Sciatic nerve (tissue), 2 donors: ENCODE measurements around the gene DMGDH. TPM values are rescaled to one million over a fixed set of nuclear protein-coding genes. Genes with fewer than 3 reads are reported as not detected.

ENCODE experiments used
- ATAC-seq: fragments of 200-7000 bp; cut with Tn5 transposase; one replicate; pipeline ENCODE4 v1.9.1; 2020; ENCODE audit warnings: mild to moderate bottlenecking, moderate library complexity
- DNase-seq: peaks from one replicate; pipeline ENCODE4 v3.0.0-alpha.2; 2020; ENCODE audit warnings: low spot score
- intact Hi-C: fragments of 100-400 bp; cut with DNase I; formaldehyde crosslinking; loops from one replicate; pipeline ENCODE4 v1.14.2; 2022
- total RNA-seq: library from RNA; stranded (reverse); fragmentation: NEBNext Ultra II Directional; extraction: Animal tissue kit (Norgen Biotek cat#: 25700); gene quantifications from one replicate; pipeline ENCODE4 v1.2.1, GENCODE V29; 2021
- donor health status: DM: no; HTN: no; CAD: no.
- donor health status: DM: no; HTN: no; CAD: no.

Gene DMGDH
- 8.0 TPM for total RNA-seq

DNA sequence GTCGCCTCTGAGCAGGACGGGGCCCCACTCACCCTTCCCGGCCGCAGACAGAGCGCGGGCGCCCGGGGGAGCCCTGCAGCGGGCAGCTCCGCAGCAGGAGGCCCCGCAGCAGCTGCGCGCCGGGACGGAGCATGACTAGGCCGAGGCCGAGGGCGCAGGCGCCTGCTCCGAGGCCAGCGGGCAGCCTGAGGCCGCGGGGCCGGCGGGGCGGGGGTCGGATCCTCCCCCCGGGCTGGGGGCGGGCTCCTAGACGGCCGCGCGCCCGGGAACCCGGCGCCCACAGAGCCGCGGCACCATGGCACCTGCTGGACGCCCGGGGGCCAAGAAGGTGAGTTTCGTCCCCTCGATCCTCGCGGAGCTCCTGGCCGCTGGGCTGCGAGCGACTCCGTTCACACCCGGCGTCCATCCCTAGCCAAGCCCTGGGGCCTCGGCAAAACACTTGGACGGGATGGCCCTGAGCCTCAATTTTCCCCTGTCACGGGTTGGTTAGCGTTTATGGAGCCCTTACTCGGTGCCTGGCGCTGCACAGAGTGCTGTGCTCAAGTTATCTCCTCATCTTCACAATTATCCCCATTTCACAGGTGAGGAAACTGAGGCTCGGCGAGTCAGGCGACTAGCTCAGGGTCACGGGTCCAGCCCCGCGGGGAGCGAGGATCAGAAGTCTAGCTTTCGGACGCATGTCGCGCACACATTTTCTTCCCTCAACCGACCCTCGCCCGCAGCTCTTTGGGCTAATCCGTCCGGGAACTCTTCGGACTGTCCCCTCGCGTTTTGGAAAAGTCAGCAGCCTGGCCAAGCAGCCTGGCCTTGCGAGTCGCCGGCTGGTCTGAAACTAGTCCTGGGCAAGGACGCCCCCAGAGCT, at the start of gene DMGDH, which contains the start of gene BHMT2:
Gene DMGDH, minus strand, starts transcription at position 187 of the 862 bp plus-strand sequence. Its CDS starts 54 bp downstream, at position 133.
Gene BHMT2, plus strand, starts transcription at position 280 of the 862 bp plus-strand sequence. Its CDS starts 16 bp downstream, at position 296.
- peak; percentile 68 for DNase-seq
- intact Hi-C loops, result no loop called here
- peak; percentile 90 for ATAC-seq

DNA sequence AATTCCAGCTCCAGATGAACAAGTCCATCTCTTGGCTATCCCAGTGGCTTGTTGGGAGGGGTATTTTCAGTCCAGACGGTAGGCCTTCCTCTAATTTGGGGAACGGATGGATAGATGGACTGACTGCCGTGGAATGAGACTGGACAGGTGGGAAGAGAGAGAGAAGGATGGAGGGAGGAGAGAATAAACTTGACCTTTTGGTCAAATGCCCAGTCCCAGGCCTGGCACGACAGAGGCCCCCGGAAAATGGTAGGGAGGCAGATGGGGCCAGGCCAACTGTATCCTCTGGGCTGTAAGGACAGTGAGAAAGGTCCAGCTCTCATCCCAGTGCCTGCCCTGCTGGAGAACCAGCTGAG, 43.2 kb upstream of the DMGDH start:
- intact Hi-C loops, result no loop called here
- DNase-seq, result no peak
- ATAC-seq, result no peak

- DNase-seq (no peak), ATAC-seq (peak; percentile 70)
- intact Hi-C loops, result no loop called here
Observed at GRCh38 chr5:79111960-79112702, 42.7 kb upstream of the DMGDH start.

DNA sequence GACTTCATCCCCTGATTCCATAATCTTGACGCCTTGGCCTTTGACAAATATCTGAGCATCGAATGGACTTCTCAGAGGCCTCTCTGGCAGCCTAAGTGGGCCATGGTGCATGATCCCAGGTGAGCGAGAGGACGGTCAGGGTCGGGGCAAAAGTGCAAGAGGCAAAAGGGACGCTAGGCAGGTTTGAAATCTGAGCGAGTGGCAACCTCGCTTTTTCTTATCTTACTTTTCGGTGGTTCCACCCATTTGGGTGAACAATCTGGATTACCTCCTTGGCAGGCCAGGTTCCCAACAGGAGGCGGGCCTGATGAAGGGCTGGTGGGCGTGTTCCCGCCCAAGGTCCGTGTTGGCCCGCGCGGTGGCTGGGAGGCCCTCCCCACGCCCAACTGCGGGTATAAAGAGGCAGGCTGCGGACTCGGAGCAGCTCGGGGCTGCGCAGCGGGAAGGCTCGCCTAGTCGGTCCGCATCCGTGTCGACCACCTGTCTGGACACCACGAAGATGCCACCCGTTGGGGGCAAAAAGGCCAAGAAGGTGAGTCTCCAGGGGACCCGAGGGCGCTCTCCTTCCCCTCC, 42.0 kb upstream of the DMGDH start, which contains the start of gene BHMT:
Gene BHMT, plus strand, starts transcription at position 423 of the 573 bp plus-strand sequence. Its CDS starts 77 bp downstream, at position 500.
- intact Hi-C loops, result no loop called here
- ATAC-seq (peak; percentile 47), DNase-seq (no peak)

- ATAC-seq, result no peak
- intact Hi-C loops, result loop anchor here (2.0 kb wide), 1 partner anchor 55 kb away; no protein-coding TSS in a partner anchor
Observed at GRCh38 chr5:79109527-79110492, 40.3 kb upstream of the DMGDH start.

GRCh38 chr5:79108792-79109191, 39.3 kb upstream of the DMGDH start:
- intact Hi-C loops, result loop anchor here (2.0 kb wide), 1 partner anchor 56 kb away; no protein-coding TSS in a partner anchor
- no peak for DNase-seq
- ATAC-seq, result no peak

More at GRCh38 chr5:79109527-79110492, 40.3 kb upstream of the DMGDH start:
- DNase-seq, result no peak

- intact Hi-C loops, result loop anchor here (2.0 kb wide), 1 partner anchor 57 kb away; no protein-coding TSS in a partner anchor
Observed at GRCh38 chr5:79108086-79108485, 38.6 kb upstream of the DMGDH start.

GRCh38 chr5:79107020-79107796, 37.7 kb upstream of the DMGDH start:
- ATAC-seq (peak; percentile 61), DNase-seq (no peak)
- intact Hi-C loops, result no loop called here

More at GRCh38 chr5:79108086-79108485, 38.6 kb upstream of the DMGDH start:
- peak; percentile 22 for ATAC-seq
- DNase-seq, result no peak

DNA sequence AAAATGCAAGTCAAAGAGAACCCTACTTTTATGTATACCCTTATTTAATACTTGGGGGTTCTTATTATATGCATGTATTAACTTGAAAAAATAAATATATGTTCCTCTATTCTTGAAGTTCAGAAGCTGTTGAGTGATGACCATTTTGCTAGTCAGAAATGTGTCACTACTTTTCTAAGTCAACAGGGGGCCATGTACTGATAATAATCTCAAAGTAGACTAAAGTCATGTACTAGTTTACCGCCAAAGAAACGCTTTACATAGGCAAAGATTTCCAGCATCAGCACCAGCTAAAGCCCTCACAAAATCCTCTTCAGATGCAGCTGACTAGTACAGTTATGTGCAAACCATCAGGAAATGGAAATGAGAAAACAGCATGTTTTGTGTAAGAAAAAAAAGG, 36.4 kb upstream of the DMGDH start:
- no peak for ATAC-seq
- intact Hi-C loops, result no loop called here

GRCh38 chr5:79093762-79094161, 24.3 kb upstream of the DMGDH start:
- intact Hi-C loops, result no loop called here
- DNase-seq (no peak), ATAC-seq (no peak)

More for the DNA sequence above, 36.4 kb upstream of the DMGDH start:
- DNase-seq, result no peak

- ATAC-seq (no peak), DNase-seq (no peak)
- intact Hi-C loops, result no loop called here
Observed at GRCh38 chr5:79091064-79091463, 21.6 kb upstream of the DMGDH start.

DNA sequence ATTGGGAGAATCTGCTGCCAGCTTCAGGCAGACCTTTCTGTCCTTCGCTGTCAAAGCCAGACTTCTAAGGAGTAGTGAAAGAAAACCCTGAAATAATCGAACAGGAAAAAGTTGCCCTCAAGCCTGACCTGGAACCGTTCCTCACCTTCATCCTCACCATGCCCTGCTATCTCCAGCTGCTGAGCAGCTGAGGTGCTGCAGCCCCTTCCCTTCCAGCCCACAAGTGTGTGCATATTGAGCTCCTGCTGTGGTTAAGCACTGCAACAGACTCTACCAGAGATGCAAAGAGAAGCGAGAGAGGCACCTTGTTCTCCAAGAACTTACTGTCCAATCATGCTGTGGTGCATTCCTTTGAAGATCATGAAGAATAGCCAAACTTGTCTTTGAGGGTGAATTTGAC, 19.0 kb upstream of the DMGDH start:
- DNase-seq, result no peak
- ATAC-seq, result no peak
- intact Hi-C loops, result no loop called here

- intact Hi-C loops, result no loop called here
- ATAC-seq, result no peak
- DNase-seq, result no peak
Observed at GRCh38 chr5:79086116-79086515, 16.6 kb upstream of the DMGDH start.

DNA sequence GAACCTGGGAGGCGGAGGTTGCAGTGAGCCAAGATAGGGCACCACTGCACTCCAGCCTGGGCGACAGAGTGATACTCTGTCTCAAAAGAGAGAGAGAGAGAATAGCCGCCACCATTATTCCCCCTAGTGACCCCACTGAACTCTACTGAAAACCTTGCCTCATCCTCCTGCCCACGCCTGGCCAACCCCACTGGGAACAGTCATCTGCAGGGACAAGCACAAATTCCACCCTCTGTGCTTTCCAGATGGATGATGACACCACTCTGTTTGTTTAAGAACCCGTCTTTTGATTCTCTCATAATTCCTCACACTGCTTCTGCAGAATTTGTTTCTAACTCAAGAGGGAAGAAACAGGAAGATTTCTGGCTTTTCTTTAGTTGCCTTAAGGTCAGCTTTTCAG, 12.3 kb upstream of the DMGDH start:
- ATAC-seq, result peak; percentile 67
- no peak for DNase-seq
- intact Hi-C loops, result no loop called here

DNA sequence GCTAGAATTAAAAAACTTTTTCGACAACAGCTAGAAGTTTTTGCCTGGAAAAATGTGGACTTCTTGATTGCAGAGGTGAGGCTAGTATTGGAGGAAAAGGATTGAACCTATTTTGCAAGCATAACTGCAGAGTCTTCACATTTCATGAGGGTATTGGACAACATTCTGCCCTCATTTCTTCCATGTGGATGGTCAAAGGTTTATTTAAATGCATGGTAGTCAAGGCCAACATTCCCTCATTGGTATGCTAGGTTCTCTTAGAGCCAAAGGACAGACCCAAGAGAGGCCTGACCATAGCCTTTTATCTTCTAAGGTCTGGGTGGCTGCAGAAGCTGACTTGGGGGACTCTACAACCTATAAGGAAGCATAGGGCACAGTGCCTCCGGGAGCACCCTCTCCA, 11.3 kb upstream of the DMGDH start:
- ATAC-seq (no peak), DNase-seq (no peak)
- intact Hi-C loops, result no loop called here

- no peak for DNase-seq
- ATAC-seq, result no peak
- intact Hi-C loops, result loop anchor here (5.0 kb wide), 1 partner anchor 1829 kb away; no protein-coding TSS in a partner anchor
Observed at GRCh38 chr5:79077680-79078365, 8.3 kb upstream of the DMGDH start.

- intact Hi-C loops, result loop anchor here (5.0 kb wide), 1 partner anchor 1830 kb away; no protein-coding TSS in a partner anchor
- DNase-seq, result no peak
- no peak for ATAC-seq
Observed at GRCh38 chr5:79076819-79077218, 7.3 kb upstream of the DMGDH start.
